Activated CD8-positive, alpha-beta T cell treated with anti-CD3 and anti-CD28 coated beads for 36 hours (primary cell): ENCODE data around the gene SS18L1. TPM values are rescaled to one million over a fixed set of nuclear protein-coding genes. Genes with fewer than 3 reads are reported as not detected.

Experiments
- ATAC-seq: fragments of 200-7000 bp; cut with Tn5 transposase; one replicate; pipeline ENCODE4 v1.10.0; 2021; ENCODE audit warnings: mild to moderate bottlenecking, moderate library complexity
- CTCF ChIA-PET: fragments of 350-600 bp; sonication (Branson Sonifier 250); formaldehyde crosslinking; loops from one replicate; lab custom pipeline; 2021; ENCODE audit warnings: antibody characterized with exemption; lab: Charles Lee
- POLR2A ChIA-PET: fragments of 350-600 bp; sonication (Branson Sonifier 250); formaldehyde crosslinking; loops from one replicate; lab custom pipeline; 2021; ENCODE audit warnings: antibody characterized with exemption; lab: Charles Lee
- DNase-seq: peaks from one replicate; pipeline ENCODE4 v3.0.0-alpha.2; 2020
- H3K27ac Mint-ChIP-seq: one replicate; pipeline ENCODE4 v1.8.0; 2021; ENCODE audit warnings: mild to moderate bottlenecking, mixed read lengths
- H3K27me3 Mint-ChIP-seq: one replicate; pipeline ENCODE4 v1.8.0; 2021; ENCODE audit warnings: mixed read lengths
- H3K36me3 Mint-ChIP-seq: one replicate; pipeline ENCODE4 v1.8.0; 2021; ENCODE audit warnings: low read depth, mixed read lengths
- H3K4me1 Mint-ChIP-seq: one replicate; pipeline ENCODE4 v1.8.0; 2021; ENCODE audit warnings: low read depth, mixed read lengths
- H3K4me3 Mint-ChIP-seq: one replicate; pipeline ENCODE4 v1.8.0; 2021; ENCODE audit warnings: mild to moderate bottlenecking, moderate library complexity, mixed read lengths
- H3K9me3 Mint-ChIP-seq: one replicate; pipeline ENCODE4 v1.8.0; 2021; ENCODE audit warnings: mixed read lengths
- CTCF ChIP-seq: fragments of 200-600 bp; IDR thresholded peaks from one replicate; pipeline ENCODE4 v1.8.0; 2022; ENCODE audit warnings: antibody characterized with exemption, mild to moderate bottlenecking
- intact Hi-C: fragments of 100-400 bp; cut with micrococcal nuclease; formaldehyde crosslinking; loops from one replicate; pipeline ENCODE4 v1.10.0; 2022
- total RNA-seq, 2 experiments: library from RNA; stranded (reverse); gene quantifications; one replicate each; pipeline ENCODE4 v1.2.3, GENCODE V29; 2021

Gene SS18L1
- total RNA-seq, 2 experiments from 2014 or later, result 15.3 to 16.1 TPM

GRCh38 chr20:62117658-62118057, 25.9 kb upstream of the SS18L1 start:
- intact Hi-C loops, result no loop called here
- ATAC-seq (peak; percentile 38), DNase-seq (peak; percentile 87)
- no peak for TF ChIP-seq CTCF
- Mint-ChIP-seq H3K4me1 (peaks cover 37% of the 10 kb centered on the region), H3K36me3 (peaks cover 4% of the 10 kb centered on the region), H3K27ac (peak overlapping the region; percentile 20), H3K4me3 (no peak overlapping the region), H3K27me3 (no peaks in the 10 kb centered on the region), H3K9me3 (peaks cover 12% of the 10 kb centered on the region)
- ChIA-PET POLR2A (interaction anchor here (1.0 to 3.5 kb wide), 2 partner anchors 12 to 51 kb away, joined by 4 to 14 read pairs; partner anchors contain the start of gene TAF4), CTCF (no interaction called here)

DNA sequence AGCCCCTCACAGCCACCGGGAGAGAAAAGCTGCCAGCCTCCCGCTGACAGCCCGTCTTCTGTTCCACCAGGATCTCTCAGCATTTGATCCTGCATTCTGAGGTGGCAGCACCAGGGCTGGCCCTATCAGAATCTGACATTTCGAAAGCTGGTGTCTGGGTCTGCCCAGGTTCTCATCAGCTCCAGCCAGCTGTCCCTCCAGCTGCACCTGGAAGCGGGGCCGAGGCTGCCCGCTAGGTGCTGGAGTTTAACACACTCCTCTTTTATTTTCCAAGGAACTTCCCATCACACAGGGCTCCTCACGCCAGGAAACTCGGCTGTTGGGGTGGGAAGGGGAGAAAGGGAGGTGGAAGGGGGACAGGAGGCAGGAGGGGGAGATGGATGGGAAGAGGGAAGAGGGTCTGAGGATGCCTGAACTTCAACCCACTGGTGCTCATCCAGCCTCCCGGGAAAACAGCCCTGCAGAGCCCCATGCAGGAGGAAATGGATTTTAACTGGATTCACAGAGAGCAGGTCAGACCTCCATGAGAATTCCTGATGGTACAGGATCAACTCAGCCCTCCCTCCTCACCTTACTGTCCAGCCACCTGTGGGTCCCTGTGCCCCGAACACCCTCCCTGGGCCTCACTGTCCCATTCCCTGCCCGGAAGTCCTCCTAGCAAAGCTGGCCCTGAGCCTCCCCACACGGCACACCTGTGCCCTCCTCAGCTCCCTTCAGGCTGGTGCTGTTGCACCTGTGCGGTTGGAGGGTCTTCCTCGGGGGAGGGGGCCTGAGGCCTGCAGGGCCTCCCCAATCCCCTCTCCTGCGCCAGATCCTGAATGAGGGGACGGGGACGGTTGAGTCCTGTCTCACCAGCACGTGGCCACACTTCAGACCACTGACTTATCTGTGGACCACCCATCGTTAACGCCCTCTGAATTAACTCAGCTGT, 25.2 kb upstream of the SS18L1 start:
- no peak for TF ChIP-seq CTCF
- ATAC-seq (no peak), DNase-seq (no peak)
- Mint-ChIP-seq H3K27me3 (no peaks in the 10 kb centered on the region), H3K36me3 (peaks cover 2% of the 10 kb centered on the region), H3K4me1 (peaks cover 38% of the 10 kb centered on the region), H3K9me3 (peaks cover 9% of the 10 kb centered on the region), H3K27ac (peak overlapping the region; percentile 20), H3K4me3 (no peak overlapping the region)
- ChIA-PET POLR2A (interaction anchor here (0.9 to 3.5 kb wide), 5 partner anchors 10 to 52 kb away, joined by 3 to 14 read pairs (median 3); partner anchors contain the start of gene TAF4), CTCF (interaction anchor here (0.9 to 1.7 kb wide), 2 partner anchors 20 to 107 kb away, joined by 3 to 4 read pairs; no protein-coding TSS in a partner anchor)
- intact Hi-C loops, result no loop called here

DNA sequence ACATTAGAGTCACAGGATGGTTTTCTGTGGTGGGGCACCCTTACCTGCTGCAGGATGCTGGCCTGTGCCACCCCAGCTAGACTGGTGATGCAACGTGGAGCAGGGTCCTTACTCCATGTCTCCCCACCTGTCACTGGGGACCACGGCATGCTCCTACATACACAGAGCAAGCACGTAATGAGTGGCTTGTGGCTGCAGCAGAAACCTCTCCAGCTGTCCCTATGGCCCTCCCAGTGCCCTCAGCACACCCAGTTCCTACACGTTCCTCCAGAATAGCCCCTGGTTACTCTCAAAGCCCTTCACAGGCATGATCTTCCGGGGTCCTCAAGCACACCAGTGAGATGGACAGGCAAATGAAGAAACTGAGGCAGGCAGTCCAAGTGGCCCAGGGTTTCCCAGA, 24.5 kb upstream of the SS18L1 start:
- Mint-ChIP-seq H3K9me3 (peaks cover 9% of the 10 kb centered on the region), H3K27ac (no peak overlapping the region), H3K4me3 (no peak overlapping the region), H3K4me1 (peaks cover 46% of the 10 kb centered on the region), H3K27me3 (no peaks in the 10 kb centered on the region), H3K36me3 (peaks cover 4% of the 10 kb centered on the region)
- no peak for TF ChIP-seq CTCF
- POLR2A ChIA-PET, result interaction anchor here (0.9 to 3.5 kb wide), 5 partner anchors 9 to 52 kb away, joined by 3 to 14 read pairs (median 3); partner anchors contain the start of gene TAF4
- intact Hi-C loops, result no loop called here
- peak; percentile 26 for DNase-seq
- CTCF ChIA-PET, result interaction anchor here (0.9 to 1.7 kb wide), 2 partner anchors 20 to 108 kb away, joined by 3 to 4 read pairs; no protein-coding TSS in a partner anchor
- no peak for ATAC-seq

DNA sequence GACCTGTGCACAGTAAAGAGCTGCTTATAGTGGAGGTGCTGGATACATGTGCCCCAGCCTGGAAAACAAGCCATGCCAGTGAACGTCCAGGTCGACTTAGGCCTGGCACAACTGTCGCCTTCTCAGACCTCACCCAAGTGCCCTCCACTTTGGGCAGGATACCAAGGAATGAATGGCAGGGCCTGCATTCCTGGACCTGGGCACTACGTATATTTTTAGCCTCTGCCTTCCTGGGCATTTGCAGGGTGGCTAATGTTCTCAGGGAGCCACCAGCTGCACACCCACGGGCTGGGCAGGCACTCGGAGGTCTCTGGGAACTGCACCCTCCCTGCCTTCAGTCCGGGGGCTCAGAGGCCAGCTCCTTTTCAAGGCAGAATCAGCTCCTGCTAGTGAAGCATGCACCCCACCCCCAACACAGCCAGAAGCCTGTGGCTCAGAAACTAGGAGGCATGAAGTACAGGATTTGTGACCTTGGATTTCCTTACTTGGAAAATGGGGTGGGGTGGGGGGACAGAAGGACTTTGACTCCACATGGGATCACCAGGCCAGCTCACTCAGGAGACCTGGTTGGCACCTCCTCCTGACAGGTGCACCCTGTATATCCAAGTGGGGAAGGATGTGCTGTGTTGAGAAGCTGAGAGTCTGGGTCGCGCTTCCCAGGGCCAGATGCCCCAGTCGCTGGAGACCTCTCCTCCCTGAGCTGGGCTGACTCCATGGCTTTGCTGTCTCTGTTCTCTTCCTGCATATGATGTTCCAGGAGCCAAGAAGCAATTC, 23.8 kb upstream of the SS18L1 start:
- H3K36me3 Mint-ChIP-seq, result peaks cover 9% of the 10 kb centered on the region
- intact Hi-C loops, result loop anchor here (5.0 to 10.0 kb wide), 2 partner anchors 52 to 95 kb away; partner anchors contain the start of gene TAF4
- TF ChIP-seq CTCF, result no peak
- CTCF ChIA-PET, result interaction anchor here (0.9 to 2.1 kb wide), 3 partner anchors 21 to 109 kb away, joined by 3 to 7 read pairs (median 4); no protein-coding TSS in a partner anchor
- H3K27me3 Mint-ChIP-seq, result no peaks in the 10 kb centered on the region
- POLR2A ChIA-PET, result interaction anchor here (0.9 to 3.5 kb wide), 5 partner anchors 8 to 53 kb away, joined by 3 to 14 read pairs (median 3); partner anchors contain the start of gene TAF4
- H3K9me3 Mint-ChIP-seq, result peaks cover 9% of the 10 kb centered on the region
- no peak overlapping the region for H3K4me3 Mint-ChIP-seq
- no peak for ATAC-seq
- peaks cover 50% of the 10 kb centered on the region for H3K4me1 Mint-ChIP-seq
- no peak for DNase-seq
- H3K27ac Mint-ChIP-seq, result no peak overlapping the region
